NT2/D1 (cell line): ENCODE data around the gene SEMA3B.

Experiments
- SUZ12 ChIP-seq: IDR thresholded peaks from 2 replicates; pipeline ENCODE4 v1.6.1; 2011; ENCODE audit not compliant: insufficient read length, insufficient read depth; ENCODE audit errors: extremely low read depth
- YY1 ChIP-seq: IDR thresholded peaks from 2 replicates; pipeline ENCODE4 v1.6.1; 2011; ENCODE audit not compliant: insufficient read length, insufficient read depth
- ZNF274 ChIP-seq: IDR thresholded peaks from 2 replicates; pipeline ENCODE4 v1.6.1; 2011; ENCODE audit warnings: mild to moderate bottlenecking, low read depth, low read length

GRCh38 chr3:50248387-50248786, 20.6 kb upstream of the SEMA3B start:
- no peak for TF ChIP-seq ZNF274
- no peak for TF ChIP-seq YY1
- no peak for TF ChIP-seq SUZ12
